ENCODE results near the gene RPS27L. TPM values are rescaled to one million over a fixed set of nuclear protein-coding genes. Genes with fewer than 3 reads are reported as not detected.

Gene RPS27L
- total RNA-seq, 1 donor from 2014 or later = 20.0 TPM

Other genes starting within 250 kb of the RPS27L start
- 101 TPM for gene TPM1, start 114.7 kb downstream of the RPS27L start, total RNA-seq
- gene LACTB, start 35.6 kb downstream of the RPS27L start, total RNA-seq = 20.0 TPM
- 134 TPM for gene RAB8B, start 32.1 kb upstream of the RPS27L start, total RNA-seq
- 30.6 TPM for gene APH1B, start 120.1 kb upstream of the RPS27L start, total RNA-seq
- 8.7 TPM for gene CA12, start 224.4 kb upstream of the RPS27L start, total RNA-seq